ENCODE measurements around the gene XG. TPM values are rescaled to one million over a fixed set of nuclear protein-coding genes. Genes with fewer than 3 reads are reported as not detected.
A peak's percentile ranks its signal among the peaks of the same experiment; 100 is the strongest.
"Not testable (repeated sequence)": the region's sequence is repeated elsewhere in the genome, so short reads cannot be mapped to it uniquely, and the experiment has no call there.

XG gene
- total RNA-seq, 1 donor from 2014 or later: not detected

DNA sequence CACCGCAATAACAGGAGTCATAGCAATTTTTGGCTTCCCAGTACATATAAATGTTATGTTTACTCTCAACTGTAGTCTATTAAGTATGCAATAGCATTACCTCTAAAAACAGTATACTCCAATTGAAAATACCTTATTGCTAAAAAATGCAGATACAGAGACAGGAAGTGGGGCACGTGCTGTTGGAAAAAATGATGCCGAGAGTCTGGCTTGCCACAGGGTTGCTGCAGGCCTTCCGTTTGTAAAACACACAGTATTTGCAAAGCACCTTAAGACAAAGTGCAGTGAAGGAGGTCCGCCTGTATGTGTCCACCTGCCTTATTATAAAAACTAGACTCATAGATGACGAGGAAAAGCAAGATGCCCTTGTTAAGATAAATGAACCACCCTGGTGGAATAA, 37.3 kb upstream of the XG start:
- H3K27ac Mint-ChIP-seq: peak overlapping the region; percentile 67
- H3K27me3 Mint-ChIP-seq (ENCODE audit: low read depth): no peaks in the 10 kb centered on the region
- peaks cover 54% of the 10 kb centered on the region for H3K36me3 Mint-ChIP-seq (ENCODE audit: low read depth)
- H3K4me3 Mint-ChIP-seq (ENCODE audit: low read depth): no peak overlapping the region
- peaks cover 62% of the 10 kb centered on the region for H3K4me1 Mint-ChIP-seq (ENCODE audit: low read depth)
- H3K9me3 Mint-ChIP-seq: no peaks in the 10 kb centered on the region
- intact Hi-C loops (cut with micrococcal nuclease): loop anchor here (5.0 kb wide), 1 partner anchor 1252 kb away; no protein-coding TSS in a partner anchor
- DNase-seq (ENCODE audit: low spot score): no peak

DNA sequence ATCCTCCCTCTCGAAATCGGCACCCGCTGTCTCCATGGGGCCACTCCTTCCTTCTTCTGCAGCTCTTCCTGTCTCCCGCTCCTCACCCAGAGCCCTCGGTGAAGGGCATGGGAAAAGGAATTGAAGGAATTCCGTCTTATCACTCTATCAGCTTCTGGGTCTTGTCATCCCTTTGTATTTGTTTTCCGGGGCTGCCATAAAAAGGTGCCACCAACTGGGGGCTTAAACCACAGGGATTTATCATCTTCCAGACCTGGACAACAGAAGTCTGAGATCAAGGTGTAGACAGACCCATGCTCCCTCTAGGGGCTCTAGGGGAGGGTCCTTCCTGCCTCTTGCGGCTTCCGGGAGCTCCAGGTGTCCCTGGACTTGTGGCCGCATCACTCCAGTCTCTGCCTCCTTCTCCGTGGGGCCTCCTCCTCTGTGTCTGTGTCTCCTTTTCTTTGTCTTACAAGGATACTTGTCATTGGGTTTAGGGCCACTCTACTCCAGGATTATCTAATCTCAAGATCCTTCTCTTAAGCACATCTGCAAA, 36.7 kb upstream of the XG start:
- peak overlapping the region; percentile 67 for H3K27ac Mint-ChIP-seq
- intact Hi-C loops (cut with micrococcal nuclease): no loop called here
- H3K4me1 Mint-ChIP-seq (ENCODE audit: low read depth): peaks cover 59% of the 10 kb centered on the region
- peaks cover 59% of the 10 kb centered on the region for H3K36me3 Mint-ChIP-seq (ENCODE audit: low read depth)
- no peak overlapping the region for H3K4me3 Mint-ChIP-seq (ENCODE audit: low read depth)
- no peak for DNase-seq (ENCODE audit: low spot score)
- no peaks in the 10 kb centered on the region for H3K9me3 Mint-ChIP-seq
- H3K27me3 Mint-ChIP-seq (ENCODE audit: low read depth): no peaks in the 10 kb centered on the region

DNA sequence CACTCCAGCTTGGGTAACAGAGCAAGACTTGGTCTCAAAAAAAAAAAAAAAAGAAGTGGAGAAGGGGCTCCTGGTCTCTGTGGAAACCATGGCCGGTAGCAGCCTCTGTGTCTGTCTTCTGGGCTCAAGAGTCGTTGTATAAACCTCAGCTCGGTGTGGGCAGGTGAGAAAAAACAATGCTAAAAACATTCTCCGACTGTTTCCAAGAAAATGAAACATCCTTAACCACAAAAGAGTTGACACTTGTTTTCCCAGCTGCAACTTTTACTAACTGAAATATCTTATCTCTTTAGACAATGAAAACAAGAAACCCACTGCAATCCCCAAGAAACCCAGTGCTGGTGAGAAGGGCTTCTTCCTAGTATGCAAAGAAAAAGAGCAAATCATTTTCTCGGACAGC, 34.5 kb upstream of the XG start:
- no peak for DNase-seq (ENCODE audit: low spot score)
- H3K27ac Mint-ChIP-seq: peak overlapping the region; percentile 72
- H3K27me3 Mint-ChIP-seq (ENCODE audit: low read depth): no peaks in the 10 kb centered on the region
- H3K36me3 Mint-ChIP-seq (ENCODE audit: low read depth): peaks cover 74% of the 10 kb centered on the region
- peak overlapping the region; percentile 19 for H3K4me3 Mint-ChIP-seq (ENCODE audit: low read depth)
- no peaks in the 10 kb centered on the region for H3K9me3 Mint-ChIP-seq
- H3K4me1 Mint-ChIP-seq (ENCODE audit: low read depth): peaks cover 46% of the 10 kb centered on the region
- intact Hi-C loops (cut with micrococcal nuclease): loop anchor here (1.0 kb wide), 1 partner anchor 10 kb away; no protein-coding TSS in a partner anchor

DNA sequence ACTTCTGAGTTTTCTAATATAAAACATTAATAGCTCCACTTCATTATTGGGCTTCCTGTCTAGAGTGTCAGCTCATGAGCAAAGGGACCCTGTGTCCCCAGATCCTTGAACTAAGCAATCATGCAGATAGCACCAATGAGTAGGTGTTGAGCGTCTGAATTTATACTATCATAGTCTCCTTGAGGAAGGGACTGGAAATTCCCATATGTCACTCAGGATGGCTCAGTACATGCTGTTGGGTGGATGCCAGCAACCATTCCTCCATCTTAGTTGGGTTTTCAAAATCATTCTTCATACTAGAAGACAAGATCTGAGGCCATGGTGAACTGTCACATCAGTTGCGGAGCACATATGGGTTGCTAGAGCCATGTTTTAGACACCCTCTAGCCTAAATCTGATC, 33.0 kb upstream of the XG start:
- Mint-ChIP-seq H3K4me3 (ENCODE audit: low read depth) (no peak overlapping the region), H3K27ac (peak overlapping the region; percentile 77), H3K36me3 (ENCODE audit: low read depth) (peaks cover 89% of the 10 kb centered on the region), H3K4me1 (ENCODE audit: low read depth) (peaks cover 46% of the 10 kb centered on the region), H3K27me3 (ENCODE audit: low read depth) (no peaks in the 10 kb centered on the region), H3K9me3 (no peaks in the 10 kb centered on the region)
- no peak for DNase-seq (ENCODE audit: low spot score)
- intact Hi-C loops (cut with micrococcal nuclease): no loop called here

DNA sequence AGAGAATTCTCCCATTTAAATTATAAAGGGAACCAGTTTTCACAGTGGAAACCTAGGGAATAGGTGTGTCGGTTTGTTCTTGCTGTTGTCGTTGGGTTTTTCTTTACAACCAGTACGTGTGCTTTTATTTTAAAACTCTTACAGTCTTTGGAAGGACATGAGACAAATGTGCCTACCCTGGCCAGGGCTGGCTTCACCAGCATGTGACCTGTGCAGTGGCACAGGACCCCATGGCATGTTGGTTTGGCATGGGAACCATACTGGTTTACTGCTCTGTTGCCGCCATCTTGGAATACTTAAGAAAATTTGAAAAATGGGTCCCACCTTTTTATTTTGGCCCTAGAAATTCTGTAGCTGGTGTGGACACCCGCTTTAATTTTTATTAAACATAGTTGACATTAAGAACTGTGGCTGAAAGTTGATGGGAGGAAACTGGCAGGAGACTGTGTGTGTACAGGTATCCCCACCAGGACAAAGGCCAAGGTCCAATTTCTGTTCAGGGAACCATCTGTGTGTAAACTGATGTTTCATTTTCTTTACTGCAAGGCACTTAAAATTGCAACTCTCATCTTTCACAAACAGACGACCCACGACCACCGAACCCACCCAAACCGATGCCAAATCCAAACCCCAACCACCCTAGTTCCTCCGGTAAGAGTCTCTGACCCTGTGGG, 31.9 kb upstream of the XG start:
- no peak overlapping the region for H3K4me3 Mint-ChIP-seq (ENCODE audit: low read depth)
- peak overlapping the region; percentile 12 for H3K27ac Mint-ChIP-seq
- intact Hi-C loops (cut with micrococcal nuclease): no loop called here
- peaks cover 87% of the 10 kb centered on the region for H3K36me3 Mint-ChIP-seq (ENCODE audit: low read depth)
- DNase-seq (ENCODE audit: low spot score): no peak
- peaks cover 40% of the 10 kb centered on the region for H3K4me1 Mint-ChIP-seq (ENCODE audit: low read depth)
- H3K27me3 Mint-ChIP-seq (ENCODE audit: low read depth): no peaks in the 10 kb centered on the region
- no peaks in the 10 kb centered on the region for H3K9me3 Mint-ChIP-seq

DNA sequence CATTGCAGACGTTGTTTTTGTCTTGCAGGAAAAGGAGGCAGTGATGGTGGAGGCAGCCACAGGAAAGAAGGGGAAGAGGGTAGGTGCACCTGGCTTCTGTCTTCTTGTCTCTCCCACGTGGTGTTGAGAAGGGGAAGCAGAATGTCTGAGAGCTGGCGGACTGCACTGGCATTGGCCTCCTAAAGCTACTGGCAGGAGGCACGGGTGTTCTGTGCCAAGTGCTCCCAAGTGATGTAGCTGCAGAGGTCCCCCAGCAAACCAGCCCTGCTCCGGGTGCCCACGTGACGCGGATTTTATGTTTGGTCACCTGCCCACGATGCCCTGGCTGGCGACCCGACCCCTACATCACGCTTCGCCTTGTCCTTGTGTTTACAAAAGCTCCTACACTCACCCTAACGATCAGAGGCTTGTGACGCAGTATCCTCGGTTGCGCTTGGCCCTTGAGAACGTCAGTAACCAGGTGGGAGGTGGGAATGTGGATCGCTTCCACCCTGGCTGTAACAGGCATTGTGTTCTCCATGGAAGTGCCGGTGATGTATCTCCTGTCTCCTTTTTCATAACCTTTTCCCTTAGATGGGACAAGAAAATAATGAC, 28.5 kb upstream of the XG start:
- Mint-ChIP-seq H3K27me3 (ENCODE audit: low read depth) (no peaks in the 10 kb centered on the region), H3K27ac (peak overlapping the region; percentile 63), H3K36me3 (ENCODE audit: low read depth) (peaks cover 79% of the 10 kb centered on the region), H3K9me3 (no peaks in the 10 kb centered on the region), H3K4me1 (ENCODE audit: low read depth) (peaks cover 10% of the 10 kb centered on the region), H3K4me3 (ENCODE audit: low read depth) (no peak overlapping the region)
- no peak for DNase-seq (ENCODE audit: low spot score)
- intact Hi-C loops (cut with micrococcal nuclease): no loop called here

DNA sequence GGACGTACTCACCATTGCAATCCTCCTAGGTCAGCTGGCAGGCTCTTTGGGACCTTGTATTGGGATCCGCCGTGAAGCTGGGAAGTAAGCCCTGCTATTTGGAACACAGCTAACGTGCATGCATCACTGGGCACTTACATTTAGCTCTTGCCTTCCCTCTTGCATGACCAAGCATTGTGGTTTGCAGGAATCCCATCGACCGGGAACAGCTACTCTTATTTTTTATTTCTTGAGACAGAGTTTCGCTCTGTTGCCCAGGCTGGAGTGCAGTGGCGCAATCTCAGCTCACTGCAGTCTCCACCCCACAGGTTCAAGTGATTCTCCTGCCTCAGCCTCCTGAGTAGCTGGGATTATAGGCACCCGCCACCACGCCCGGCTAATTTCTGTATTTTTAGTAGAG, 24.6 kb upstream of the XG start:
- H3K9me3 Mint-ChIP-seq; H3K4me3 Mint-ChIP-seq (ENCODE audit: low read depth); intact Hi-C loops (cut with micrococcal nuclease); DNase-seq (ENCODE audit: low spot score); H3K27ac Mint-ChIP-seq; H3K27me3 Mint-ChIP-seq (ENCODE audit: low read depth); H3K4me1 Mint-ChIP-seq (ENCODE audit: low read depth): not testable (repeated sequence)
- peaks cover 76% of the 10 kb centered on the region for H3K36me3 Mint-ChIP-seq (ENCODE audit: low read depth)

DNA sequence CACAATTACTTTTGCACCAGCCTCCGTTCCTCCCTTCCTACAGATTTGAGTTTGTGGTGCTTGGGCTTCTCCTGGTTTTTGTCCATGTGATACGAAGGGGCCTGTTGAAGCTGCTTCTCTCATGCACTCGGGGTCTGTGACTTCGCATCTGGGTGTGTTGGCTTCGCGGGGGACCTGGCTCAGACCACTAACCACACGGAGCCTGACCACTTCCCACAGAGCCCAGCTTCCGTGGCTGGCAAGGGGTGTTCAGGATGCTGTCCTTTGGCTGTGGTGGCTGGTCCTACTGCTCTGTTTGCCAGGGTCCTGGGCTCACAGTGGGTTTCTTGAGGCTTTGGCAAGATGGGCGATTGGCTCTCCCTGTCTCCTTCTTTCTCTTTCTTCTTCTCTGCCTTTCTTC, 19.8 kb upstream of the XG start:
- no peak for DNase-seq (ENCODE audit: low spot score)
- Mint-ChIP-seq H3K4me3 (ENCODE audit: low read depth) (no peak overlapping the region), H3K27me3 (ENCODE audit: low read depth) (no peaks in the 10 kb centered on the region), H3K27ac (peak overlapping the region; percentile 65), H3K9me3 (no peaks in the 10 kb centered on the region), H3K4me1 (ENCODE audit: low read depth) (peaks cover 5% of the 10 kb centered on the region), H3K36me3 (ENCODE audit: low read depth) (peaks cover 85% of the 10 kb centered on the region)
- intact Hi-C loops (cut with micrococcal nuclease): no loop called here

DNA sequence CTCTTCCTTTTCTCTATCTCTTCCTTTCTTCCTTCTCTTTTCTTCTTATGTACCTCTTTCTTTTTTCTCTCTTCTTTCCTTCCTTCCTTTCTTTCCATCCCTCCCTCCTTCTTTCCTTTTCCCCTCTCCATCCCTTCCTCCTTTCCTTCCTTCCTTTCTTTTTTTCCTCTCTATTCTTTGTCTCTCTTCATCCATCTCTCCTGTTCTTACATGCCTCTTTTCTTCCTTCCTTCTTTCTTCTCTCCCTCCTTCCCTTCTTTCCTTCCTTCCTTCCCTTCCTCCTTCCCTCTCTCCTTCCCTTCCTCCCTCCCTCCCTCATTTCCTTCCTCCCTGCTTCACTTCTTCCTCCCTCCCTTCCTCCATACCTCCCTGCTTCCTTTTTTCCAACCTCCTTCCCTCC, 19.2 kb upstream of the XG start:
- Mint-ChIP-seq H3K27me3 (ENCODE audit: low read depth) (no peaks in the 10 kb centered on the region), H3K4me1 (ENCODE audit: low read depth) (peaks cover 5% of the 10 kb centered on the region), H3K36me3 (ENCODE audit: low read depth) (peaks cover 82% of the 10 kb centered on the region), H3K4me3 (ENCODE audit: low read depth) (no peak overlapping the region), H3K9me3 (no peaks in the 10 kb centered on the region), H3K27ac (peak overlapping the region; percentile 65)
- intact Hi-C loops (cut with micrococcal nuclease): no loop called here
- DNase-seq (ENCODE audit: low spot score): no peak

DNA sequence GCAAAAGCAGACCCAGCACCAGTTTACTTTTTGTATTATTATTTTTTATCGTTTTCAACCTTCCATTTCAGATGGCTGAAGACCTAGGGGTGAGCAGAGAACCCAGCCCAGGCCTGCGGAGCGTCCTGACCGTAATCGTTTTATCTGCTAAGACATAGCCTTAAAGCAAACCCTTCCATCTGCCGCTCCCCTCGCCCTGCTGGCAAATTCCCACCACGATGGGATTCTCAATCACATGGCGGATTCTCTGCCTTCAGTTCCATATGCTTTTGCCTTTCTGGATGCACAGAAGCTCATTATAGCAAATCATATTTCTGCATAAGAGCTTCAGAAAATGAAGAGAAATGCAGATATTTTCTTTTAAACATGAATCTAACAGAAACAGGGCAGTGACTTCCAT, 18.6 kb upstream of the XG start:
- H3K4me3 Mint-ChIP-seq (ENCODE audit: low read depth): no peak overlapping the region
- intact Hi-C loops (cut with micrococcal nuclease): no loop called here
- DNase-seq (ENCODE audit: low spot score): no peak
- no peaks in the 10 kb centered on the region for H3K27me3 Mint-ChIP-seq (ENCODE audit: low read depth)
- H3K9me3 Mint-ChIP-seq: no peaks in the 10 kb centered on the region
- peaks cover 82% of the 10 kb centered on the region for H3K36me3 Mint-ChIP-seq (ENCODE audit: low read depth)
- peaks cover 5% of the 10 kb centered on the region for H3K4me1 Mint-ChIP-seq (ENCODE audit: low read depth)
- H3K27ac Mint-ChIP-seq: peak overlapping the region; percentile 56

DNA sequence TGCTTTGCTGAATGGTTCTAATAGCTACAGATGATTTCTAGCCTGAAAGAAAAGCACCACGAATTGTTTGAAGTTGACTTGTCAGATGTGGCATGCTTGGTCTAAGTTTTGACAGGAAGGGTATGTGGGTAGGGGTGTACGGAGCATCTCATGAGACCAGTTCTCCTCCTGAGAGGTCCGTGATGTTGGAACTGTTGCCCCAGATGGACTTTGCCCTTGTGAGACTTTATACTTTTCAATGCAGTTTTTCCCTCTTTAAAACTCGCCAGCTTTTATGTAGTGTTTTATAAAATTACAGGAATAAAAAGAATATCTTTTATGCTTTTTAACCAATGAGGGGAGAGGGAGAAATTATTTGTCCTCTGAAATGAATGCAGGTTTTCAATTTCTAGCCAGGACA, 16.6 kb upstream of the XG start:
- Mint-ChIP-seq H3K9me3 (no peaks in the 10 kb centered on the region), H3K27me3 (ENCODE audit: low read depth) (no peaks in the 10 kb centered on the region), H3K36me3 (ENCODE audit: low read depth) (peaks cover 77% of the 10 kb centered on the region), H3K27ac (no peak overlapping the region), H3K4me3 (ENCODE audit: low read depth) (no peak overlapping the region), H3K4me1 (ENCODE audit: low read depth) (peaks cover 5% of the 10 kb centered on the region)
- DNase-seq (ENCODE audit: low spot score): no peak
- intact Hi-C loops (cut with micrococcal nuclease): no loop called here

DNA sequence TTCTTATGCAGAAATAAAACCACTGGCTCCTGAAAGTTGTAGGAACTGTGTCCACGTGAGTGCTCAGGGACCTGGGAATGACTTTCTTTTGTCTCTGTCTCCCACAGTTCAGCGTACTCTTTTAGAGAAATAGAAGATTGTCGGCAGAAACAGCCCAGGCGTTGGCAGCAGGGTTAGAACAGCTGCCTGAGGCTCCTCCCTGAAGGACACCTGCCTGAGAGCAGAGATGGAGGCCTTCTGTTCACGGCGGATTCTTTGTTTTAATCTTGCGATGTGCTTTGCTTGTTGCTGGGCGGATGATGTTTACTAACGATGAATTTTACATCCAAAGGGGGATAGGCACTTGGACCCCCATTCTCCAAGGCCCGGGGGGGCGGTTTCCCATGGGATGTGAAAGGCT, 11.2 kb upstream of the XG start:
- Mint-ChIP-seq H3K4me1 (ENCODE audit: low read depth) (no peaks in the 10 kb centered on the region), H3K4me3 (ENCODE audit: low read depth) (no peak overlapping the region), H3K9me3 (no peaks in the 10 kb centered on the region), H3K27ac (no peak overlapping the region), H3K27me3 (ENCODE audit: low read depth) (no peaks in the 10 kb centered on the region), H3K36me3 (ENCODE audit: low read depth) (peaks cover 57% of the 10 kb centered on the region)
- intact Hi-C loops (cut with micrococcal nuclease): no loop called here
- no peak for DNase-seq (ENCODE audit: low spot score)

DNA sequence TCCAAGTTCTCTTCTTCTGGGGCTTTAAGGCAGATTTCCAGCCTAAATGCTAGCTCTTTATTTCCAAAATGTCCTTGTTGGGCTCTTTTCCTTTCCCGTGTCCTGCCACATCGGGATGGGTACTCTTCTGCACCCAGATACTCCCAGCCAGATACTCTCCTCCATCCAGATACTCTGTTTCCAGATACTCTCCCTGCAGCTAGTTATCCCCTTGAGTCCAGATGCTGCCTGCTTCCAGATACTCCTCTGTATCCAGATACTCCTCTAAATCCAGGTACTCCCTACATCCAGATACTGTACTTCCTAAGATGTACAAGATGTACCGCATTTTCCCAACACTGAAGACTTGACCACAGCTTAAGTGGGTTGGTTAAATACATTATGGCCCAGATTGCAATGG, 10.5 kb upstream of the XG start:
- Mint-ChIP-seq H3K4me3 (ENCODE audit: low read depth) (no peak overlapping the region), H3K36me3 (ENCODE audit: low read depth) (peaks cover 51% of the 10 kb centered on the region), H3K4me1 (ENCODE audit: low read depth) (no peaks in the 10 kb centered on the region), H3K9me3 (no peaks in the 10 kb centered on the region), H3K27me3 (ENCODE audit: low read depth) (no peaks in the 10 kb centered on the region), H3K27ac (no peak overlapping the region)
- intact Hi-C loops (cut with micrococcal nuclease): no loop called here
- DNase-seq (ENCODE audit: low spot score): no peak
